OCI-LY3 (cell line): ENCODE measurements around the gene C1QTNF5.

Experiments
- H2AFZ ChIP-seq: fragments of 200-600, 300-600 bp; shearing (Covaris generic); 2 replicates; pipeline ENCODE4 v1.6.0; 2014; ENCODE audit warnings: antibody characterized with exemption, low read depth, low read length
- H3K27ac ChIP-seq: fragments of 200-600, 300-600 bp; sonication (generic); 2 replicates; pipeline ENCODE4 v1.5.1; 2014; ENCODE audit warnings: mild to moderate bottlenecking, low read length, moderate library complexity, mixed read lengths
- H3K27me3 ChIP-seq: fragments of 200-600, 300-600 bp; sonication (generic); 2 replicates; pipeline ENCODE4 v1.6.1; 2014; ENCODE audit warnings: low read depth, low read length, mixed read lengths
- H3K36me3 ChIP-seq: fragments of 200-600, 300-600 bp; sonication (generic); replicated peaks from 2 replicates; pipeline ENCODE3; 2014; ENCODE audit warnings: low read depth, low read length, mixed read lengths
- H3K4me1 ChIP-seq: fragments of 300-600, 200-600 bp; sonication (generic); 2 replicates; pipeline ENCODE4 v1.6.1; 2014; ENCODE audit warnings: low read length, mixed read lengths
- H3K4me2 ChIP-seq: fragments of 200-600, 300-600 bp; sonication (generic); 2 replicates; pipeline ENCODE4 v1.6.1; 2014; ENCODE audit warnings: low read length, mixed read lengths
- H3K4me3 ChIP-seq: fragments of 300-600, 200-600 bp; sonication (generic); 2 replicates; pipeline ENCODE4 v1.5.1; 2014; ENCODE audit warnings: antibody characterized with exemption, mild to moderate bottlenecking, low read length, moderate library complexity
- H3K79me2 ChIP-seq: fragments of 300-600, 200-600 bp; shearing (Covaris generic); 2 replicates; pipeline ENCODE4 v1.6.1; 2014; ENCODE audit warnings: mild to moderate bottlenecking, low read length, mixed read lengths
- H3K9ac ChIP-seq: fragments of 300-600, 200-600 bp; shearing (Covaris generic); 2 replicates; pipeline ENCODE4 v1.6.0; 2014; ENCODE audit warnings: mild to moderate bottlenecking, low read length, moderate library complexity
- H3K9me3 ChIP-seq: fragments of 200-600, 300-600 bp; shearing (Covaris generic); 2 replicates; pipeline ENCODE4 v1.6.1; 2014; ENCODE audit warnings: low read length, mixed read lengths; ENCODE audit not compliant: insufficient read depth
- H4K20me1 ChIP-seq: fragments of 200-600, 300-600 bp; sonication (generic); 2 replicates; pipeline ENCODE4 v1.6.1; 2016; ENCODE audit warnings: low read length, mixed read lengths; ENCODE audit not compliant: insufficient read depth
- EZH2phosphoT487 ChIP-seq: fragments of 200-600 bp; shearing (Covaris generic); IDR thresholded peaks from 2 replicates; pipeline ENCODE4 v1.6.1; 2018; ENCODE audit warnings: antibody characterized with exemption, mixed run types, low read depth
- TF ChIP-seq, protein P1 (sequence below): fragments of 200-600, 300-600 bp; sonication (generic); IDR thresholded peaks from 2 replicates; pipeline ENCODE4 v1.5.1; 2014; ENCODE audit warnings: antibody characterized with exemption, low read length, low read depth

Gene C1QTNF5

DNA sequence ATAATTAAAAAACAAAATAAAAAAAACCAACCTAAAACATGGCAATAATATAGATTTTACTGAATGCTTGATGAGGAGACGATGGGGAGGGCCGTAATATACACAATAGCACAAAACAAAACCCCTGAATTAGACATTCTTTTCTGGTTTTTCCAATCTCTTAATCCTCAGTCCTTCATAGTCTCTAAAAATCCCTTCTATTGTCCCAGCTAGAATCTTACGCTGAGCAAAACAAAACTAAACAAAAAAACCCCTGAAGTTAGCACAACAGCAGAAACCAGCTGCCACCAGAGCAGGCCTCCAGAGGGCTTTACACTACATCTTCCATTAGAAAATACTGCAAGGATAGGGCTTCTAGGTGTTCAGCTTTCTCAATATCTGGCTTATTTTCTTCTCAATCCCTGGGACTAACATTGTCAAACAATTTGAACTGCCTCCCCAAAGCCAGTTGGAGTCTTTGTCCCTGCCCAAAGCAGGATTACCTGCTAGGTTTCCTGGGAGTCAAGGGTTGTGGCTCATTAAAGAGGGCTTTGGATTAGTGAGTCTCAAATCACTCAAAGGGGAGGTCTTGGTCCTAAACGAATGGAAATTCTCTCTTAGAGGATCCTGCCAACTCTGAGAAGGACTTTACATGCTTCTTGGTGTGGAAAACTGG is 8.4 kb downstream of the C1QTNF5 start:
- H3K9me3 ChIP-seq: no peaks in the 10 kb centered on the region
- H3K27me3 ChIP-seq: peaks cover 9% of the 10 kb centered on the region
- H4K20me1 ChIP-seq: no peaks in the 10 kb centered on the region; the same call in 1 of the 2 replicates
- TF ChIP-seq, protein P1, sequence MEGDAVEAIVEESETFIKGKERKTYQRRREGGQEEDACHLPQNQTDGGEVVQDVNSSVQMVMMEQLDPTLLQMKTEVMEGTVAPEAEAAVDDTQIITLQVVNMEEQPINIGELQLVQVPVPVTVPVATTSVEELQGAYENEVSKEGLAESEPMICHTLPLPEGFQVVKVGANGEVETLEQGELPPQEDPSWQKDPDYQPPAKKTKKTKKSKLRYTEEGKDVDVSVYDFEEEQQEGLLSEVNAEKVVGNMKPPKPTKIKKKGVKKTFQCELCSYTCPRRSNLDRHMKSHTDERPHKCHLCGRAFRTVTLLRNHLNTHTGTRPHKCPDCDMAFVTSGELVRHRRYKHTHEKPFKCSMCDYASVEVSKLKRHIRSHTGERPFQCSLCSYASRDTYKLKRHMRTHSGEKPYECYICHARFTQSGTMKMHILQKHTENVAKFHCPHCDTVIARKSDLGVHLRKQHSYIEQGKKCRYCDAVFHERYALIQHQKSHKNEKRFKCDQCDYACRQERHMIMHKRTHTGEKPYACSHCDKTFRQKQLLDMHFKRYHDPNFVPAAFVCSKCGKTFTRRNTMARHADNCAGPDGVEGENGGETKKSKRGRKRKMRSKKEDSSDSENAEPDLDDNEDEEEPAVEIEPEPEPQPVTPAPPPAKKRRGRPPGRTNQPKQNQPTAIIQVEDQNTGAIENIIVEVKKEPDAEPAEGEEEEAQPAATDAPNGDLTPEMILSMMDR: no peak
- TF ChIP-seq EZH2phosphoT487: no peak
- H3K27ac ChIP-seq: no peak overlapping the region
- peaks cover 12% of the 10 kb centered on the region for H3K4me1 ChIP-seq
- H3K9ac ChIP-seq: no peak overlapping the region
- H2AFZ ChIP-seq: peak overlapping the region; percentile 36; the same call in 1 of the 2 replicates
- H3K4me2 ChIP-seq: no peak overlapping the region
- H3K36me3 ChIP-seq: peaks cover 9% of the 10 kb centered on the region
- H3K4me3 ChIP-seq: no peak overlapping the region
- peaks cover 28% of the 10 kb centered on the region for H3K79me2 ChIP-seq

DNA sequence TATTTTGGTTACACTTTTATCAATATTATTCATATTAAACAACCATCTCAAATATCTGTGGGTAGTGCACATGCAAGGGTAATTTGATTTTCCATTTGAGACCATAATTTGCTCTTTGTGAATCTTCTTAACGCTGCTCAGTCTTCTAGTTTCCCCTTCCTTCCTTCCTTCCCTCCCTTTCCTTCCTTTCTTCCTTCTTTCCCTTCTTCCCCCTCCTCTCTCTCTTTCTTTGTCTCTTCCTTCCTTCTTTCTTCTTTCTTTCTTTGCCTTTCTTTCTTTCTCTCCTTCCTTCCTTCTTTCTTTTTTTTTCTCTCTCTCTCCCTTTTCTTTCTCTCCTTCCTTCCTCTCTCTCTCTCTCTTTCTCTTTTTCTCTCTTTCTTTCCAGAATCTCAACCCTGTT is 10.4 kb downstream of the C1QTNF5 start:
- Histone ChIP-seq H3K4me1 (peaks cover 8% of the 10 kb centered on the region), H3K36me3 (no peaks in the 10 kb centered on the region)
- TF ChIP-seq, protein P1: no peak
- no peak for TF ChIP-seq EZH2phosphoT487

DNA sequence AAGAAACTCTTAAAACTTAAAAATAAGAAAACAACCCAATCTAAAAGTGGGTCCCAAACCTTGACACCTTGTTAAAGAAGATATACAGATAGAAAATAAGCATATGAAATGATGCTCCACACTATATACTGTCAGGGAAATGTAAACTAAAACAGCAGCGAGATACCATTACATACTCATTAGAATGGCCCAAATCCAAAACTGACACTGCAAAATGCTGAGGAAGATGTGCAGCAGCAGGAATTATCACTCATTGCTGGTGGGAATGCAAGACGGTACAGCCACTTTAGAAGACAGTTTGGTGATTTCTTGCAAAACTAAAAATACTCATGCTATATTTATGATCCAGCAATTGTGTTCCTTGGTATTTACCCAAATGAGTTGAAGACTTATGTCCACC is 11.4 kb downstream of the C1QTNF5 start:
- Histone ChIP-seq H3K4me3 (no peak overlapping the region), H2AFZ (no peak overlapping the region), H3K36me3 (no peaks in the 10 kb centered on the region), H3K4me1 (peaks cover 3% of the 10 kb centered on the region; the same call in 1 of the 2 replicates), H3K79me2 (no peaks in the 10 kb centered on the region), H3K27me3 (peaks cover 9% of the 10 kb centered on the region), H4K20me1 (no peaks in the 10 kb centered on the region), H3K4me2 (no peak overlapping the region), H3K27ac (no peak overlapping the region), H3K9ac (no peak overlapping the region), H3K9me3 (no peaks in the 10 kb centered on the region)
- TF ChIP-seq, protein P1: no peak
- no peak for TF ChIP-seq EZH2phosphoT487

More for the DNA sequence above, 10.4 kb downstream of the C1QTNF5 start:
- Histone ChIP-seq H3K79me2 (peaks cover 8% of the 10 kb centered on the region), H3K9ac (no peak overlapping the region), H3K27ac (no peak overlapping the region), H3K27me3 (peaks cover 9% of the 10 kb centered on the region), H2AFZ (no peak overlapping the region), H4K20me1 (no peaks in the 10 kb centered on the region), H3K4me3 (no peak overlapping the region), H3K9me3 (no peaks in the 10 kb centered on the region), H3K4me2 (no peak overlapping the region)

DNA sequence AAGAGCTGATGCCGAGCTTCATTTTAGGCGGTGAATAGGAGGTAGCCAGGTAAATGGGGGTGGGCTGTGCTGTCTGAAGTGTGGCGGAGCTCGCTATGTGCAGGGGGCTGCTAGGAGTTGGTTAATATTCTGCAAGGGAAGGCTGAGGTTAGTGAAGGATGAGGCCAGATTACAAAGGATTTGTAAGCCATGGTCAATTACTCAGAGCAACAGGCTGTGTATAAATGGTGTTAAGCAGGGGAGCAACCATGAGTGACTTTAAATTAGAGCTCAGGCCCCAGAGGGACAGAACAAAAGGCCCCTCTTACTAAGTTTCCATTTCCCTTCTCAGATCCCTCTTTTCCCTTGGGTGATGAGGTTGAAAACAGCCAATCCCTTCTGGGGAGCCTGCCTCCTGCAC is 16.5 kb downstream of the C1QTNF5 start:
- Histone ChIP-seq H3K9me3 (no peaks in the 10 kb centered on the region), H3K4me1 (peaks cover 29% of the 10 kb centered on the region), H3K79me2 (no peaks in the 10 kb centered on the region), H3K27ac (no peak overlapping the region), H3K4me2 (no peak overlapping the region), H2AFZ (no peak overlapping the region), H3K4me3 (no peak overlapping the region), H3K36me3 (no peaks in the 10 kb centered on the region), H3K27me3 (no peaks in the 10 kb centered on the region; the same call in 1 of the 2 replicates), H3K9ac (no peak overlapping the region), H4K20me1 (no peaks in the 10 kb centered on the region)
- TF ChIP-seq EZH2phosphoT487: no peak
- TF ChIP-seq, protein P1: no peak
